ENCODE measurements around the gene MYO9A. TPM values are rescaled to one million over a fixed set of nuclear protein-coding genes. Genes with fewer than 3 reads are reported as not detected.

MYO9A gene
- total RNA-seq, 2 donors from 2014 or later: 12.9 to 27.8 TPM

DNA sequence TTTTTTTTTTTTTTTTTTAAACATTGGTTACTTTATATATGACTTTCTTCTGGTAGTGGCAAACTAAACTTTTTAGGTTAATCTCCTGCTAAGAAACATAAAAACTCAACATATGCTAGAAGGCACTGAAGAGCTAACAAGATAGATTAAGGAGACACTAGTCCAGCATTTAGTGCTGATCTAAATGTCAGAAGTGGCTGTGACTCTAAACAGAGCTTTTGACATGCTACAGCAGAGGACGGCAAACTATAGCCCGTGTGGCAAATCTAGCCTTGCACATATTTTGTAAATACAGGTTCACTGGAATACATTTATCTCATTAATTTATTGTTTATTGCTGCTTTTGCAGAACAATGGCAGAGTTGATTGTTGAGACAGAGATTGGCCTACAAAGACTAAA lies 287.0 kb downstream of the MYO9A start:
- H3K4me3 ChIP-seq: no peak overlapping the region
- DNase-seq (no peak), ATAC-seq (no peak)
- no peaks in the 10 kb centered on the region for H3K4me1 ChIP-seq
- H3K27me3 ChIP-seq: no peaks in the 10 kb centered on the region
- peaks cover 0 to 12% of the 10 kb centered on the region in 2 donors for H3K36me3 ChIP-seq (replicated peaks in 1 of 2; ENCODE audit: insufficient read depth in 1 of 2, low read depth in 2 of 2)
- WGBS, 2 donors: 93 to 96% methylated on average over 2 of the region's 2 CpGs
- TF ChIP-seq POLR2A (IDR thresholded peaks at IDR 0.05): no peak
- TF ChIP-seq, protein P1, sequence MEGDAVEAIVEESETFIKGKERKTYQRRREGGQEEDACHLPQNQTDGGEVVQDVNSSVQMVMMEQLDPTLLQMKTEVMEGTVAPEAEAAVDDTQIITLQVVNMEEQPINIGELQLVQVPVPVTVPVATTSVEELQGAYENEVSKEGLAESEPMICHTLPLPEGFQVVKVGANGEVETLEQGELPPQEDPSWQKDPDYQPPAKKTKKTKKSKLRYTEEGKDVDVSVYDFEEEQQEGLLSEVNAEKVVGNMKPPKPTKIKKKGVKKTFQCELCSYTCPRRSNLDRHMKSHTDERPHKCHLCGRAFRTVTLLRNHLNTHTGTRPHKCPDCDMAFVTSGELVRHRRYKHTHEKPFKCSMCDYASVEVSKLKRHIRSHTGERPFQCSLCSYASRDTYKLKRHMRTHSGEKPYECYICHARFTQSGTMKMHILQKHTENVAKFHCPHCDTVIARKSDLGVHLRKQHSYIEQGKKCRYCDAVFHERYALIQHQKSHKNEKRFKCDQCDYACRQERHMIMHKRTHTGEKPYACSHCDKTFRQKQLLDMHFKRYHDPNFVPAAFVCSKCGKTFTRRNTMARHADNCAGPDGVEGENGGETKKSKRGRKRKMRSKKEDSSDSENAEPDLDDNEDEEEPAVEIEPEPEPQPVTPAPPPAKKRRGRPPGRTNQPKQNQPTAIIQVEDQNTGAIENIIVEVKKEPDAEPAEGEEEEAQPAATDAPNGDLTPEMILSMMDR (IDR thresholded peaks at IDR 0.05): no peak
- H3K9me3 ChIP-seq: no peaks in the 10 kb centered on the region
- intact Hi-C loops (cut with DNase I): no loop called here
- H3K27ac ChIP-seq: no peak overlapping the region

DNA sequence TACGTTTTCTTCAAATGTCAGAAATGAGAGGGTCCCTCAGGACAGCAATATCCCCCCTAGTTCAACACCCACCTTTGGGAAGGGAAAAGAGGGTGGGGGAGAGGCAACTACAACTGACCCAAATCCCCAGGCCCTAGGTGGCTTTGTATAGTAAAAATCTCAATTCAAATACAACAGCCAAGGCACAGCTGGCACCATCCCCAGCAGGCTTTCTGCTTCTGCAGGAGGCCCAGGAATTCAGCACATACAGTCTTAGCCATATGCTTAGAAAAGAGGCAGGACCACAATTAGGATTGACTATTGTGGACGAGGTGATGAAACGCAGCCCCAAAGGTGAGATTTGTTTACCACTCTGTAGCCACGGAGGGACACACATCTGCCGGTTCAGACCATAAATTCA lies 291.8 kb downstream of the MYO9A start:
- TF ChIP-seq POLR2A (IDR thresholded peaks at IDR 0.05): no peak
- TF ChIP-seq, protein P1 (IDR thresholded peaks at IDR 0.05): no peak
- no peak for ATAC-seq
- DNase-seq: no peak
- Histone ChIP-seq H3K36me3 (replicated peaks in 1 of 2; ENCODE audit: insufficient read depth in 1 of 2, low read depth in 2 of 2) (peaks cover 0 to 12% of the 10 kb centered on the region in 2 donors), H3K27ac (no peak overlapping the region), H3K4me1 (no peaks in the 10 kb centered on the region), H3K4me3 (no peak overlapping the region), H3K27me3 (no peaks in the 10 kb centered on the region), H3K9me3 (no peaks in the 10 kb centered on the region)
- intact Hi-C loops (cut with DNase I): no loop called here
- WGBS, 2 donors: 88 to 91% methylated on average over 5 of the region's 5 CpGs

DNA sequence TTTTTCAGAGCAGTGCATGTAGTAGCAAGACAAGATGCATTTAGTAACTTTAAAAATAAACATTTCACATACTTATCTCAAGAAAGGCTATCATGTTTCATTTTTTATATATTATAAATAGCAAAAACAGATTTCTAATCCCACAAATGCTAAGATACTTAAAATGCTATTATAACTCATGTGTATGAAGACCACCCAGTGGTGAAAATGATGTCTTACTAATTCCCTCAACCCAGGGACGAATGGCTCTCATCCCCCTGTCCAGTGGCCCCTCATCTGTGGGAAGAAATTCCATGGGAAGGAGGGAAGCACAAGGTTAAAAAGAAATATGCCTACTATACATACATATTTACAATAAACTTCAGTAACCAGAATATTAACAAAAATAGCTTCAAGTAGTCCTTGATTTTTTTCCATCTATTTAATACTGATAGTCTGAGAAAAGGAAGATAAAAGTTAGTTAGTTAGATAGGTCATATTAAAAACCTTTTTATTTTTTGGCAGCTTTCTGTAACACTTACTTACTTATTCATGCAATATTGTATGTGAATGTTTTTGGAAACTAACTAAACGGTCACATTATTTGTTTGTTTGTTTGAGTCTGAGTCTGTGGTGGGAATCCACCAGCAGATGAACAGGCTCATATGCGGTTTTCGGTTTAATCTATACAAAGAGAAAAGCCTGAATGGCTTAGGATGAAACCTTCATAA lies 292.8 kb downstream of the MYO9A start:
- no peaks in the 10 kb centered on the region for H3K4me1 ChIP-seq
- DNase-seq (no peak), ATAC-seq (no peak)
- no peak overlapping the region for H3K4me3 ChIP-seq
- no peak overlapping the region for H3K27ac ChIP-seq
- H3K36me3 ChIP-seq (replicated peaks in 1 of 2; ENCODE audit: insufficient read depth in 1 of 2, low read depth in 2 of 2): peaks cover 0 to 12% of the 10 kb centered on the region in 2 donors
- TF ChIP-seq, protein P1 (IDR thresholded peaks at IDR 0.05): no peak
- TF ChIP-seq POLR2A (IDR thresholded peaks at IDR 0.05): no peak
- no peaks in the 10 kb centered on the region for H3K9me3 ChIP-seq
- H3K27me3 ChIP-seq: no peaks in the 10 kb centered on the region
- WGBS, 2 donors: 89 to 92% methylated on average over 4 of the region's 4 CpGs
- intact Hi-C loops (cut with DNase I): no loop called here

DNA sequence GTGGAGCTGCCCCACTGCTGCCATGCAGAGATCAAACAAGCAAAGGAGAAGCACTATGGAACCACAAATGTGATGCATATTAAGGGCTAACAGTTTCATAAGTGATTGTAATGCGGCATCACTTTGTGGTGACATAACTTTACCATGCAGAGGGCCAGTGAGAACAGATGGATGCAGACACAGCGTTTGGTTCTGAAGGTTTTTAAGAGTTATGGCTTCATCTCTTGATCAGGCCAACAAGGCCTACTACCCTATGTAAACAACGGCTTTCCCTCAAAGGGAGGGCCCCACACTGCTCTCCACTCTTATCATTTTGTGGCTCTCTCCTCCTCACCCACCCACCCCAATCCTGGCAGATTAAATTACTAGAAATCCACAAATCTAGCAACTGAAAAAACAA lies 294.1 kb downstream of the MYO9A start:
- intact Hi-C loops (cut with DNase I): no loop called here
- WGBS, 2 donors: 76 to 92% methylated on average over 3 of the region's 3 CpGs

More for the DNA sequence above, 294.1 kb downstream of the MYO9A start:
- no peaks in the 10 kb centered on the region for H3K9me3 ChIP-seq
- ATAC-seq (no peak), DNase-seq (no peak)
- peaks cover 0 to 5% of the 10 kb centered on the region in 2 donors for H3K36me3 ChIP-seq (replicated peaks in 1 of 2; ENCODE audit: insufficient read depth in 1 of 2, low read depth in 2 of 2)
- H3K27ac ChIP-seq: no peak overlapping the region
- H3K4me1 ChIP-seq: no peaks in the 10 kb centered on the region
- no peak overlapping the region for H3K4me3 ChIP-seq
- H3K27me3 ChIP-seq: no peaks in the 10 kb centered on the region
- no peak for TF ChIP-seq POLR2A (IDR thresholded peaks at IDR 0.05)
- TF ChIP-seq, protein P1 (IDR thresholded peaks at IDR 0.05): no peak

Measured in body of pancreas (tissue), 4 donors.